ENCODE results near the gene AVL9. TPM values are rescaled to one million over a fixed set of nuclear protein-coding genes. Genes with fewer than 3 reads are reported as not detected.

The AVL9 gene
- total and polyA plus RNA-seq, 2 experiments from 2014 or later = 13.1 to 33.8 TPM

- TF ChIP-seq ZNF462 (CRISPR knock-in tag; IDR thresholded peaks at IDR 0.05) (no peak), CREB1 (CRISPR knock-in tag; IDR thresholded peaks at IDR 0.05; ENCODE audit: low read depth) (no peak), POLR2AphosphoS5 (IDR thresholded peaks at IDR 0.05; ENCODE audit: low read depth) (no peak), EZH2phosphoT487 (IDR thresholded peaks at IDR 0.05; ENCODE audit: unreplicated experiment) (no peak), JUNB (IDR thresholded peaks at IDR 0.05; ENCODE audit: unreplicated experiment) (no peak), STAT1 (IDR thresholded peaks at IDR 0.05; ENCODE audit: unreplicated experiment) (no peak)
These were observed 82.1 kb downstream of the AVL9 start (continued) for GRCh38 chr7:32577421-32577820.

GRCh38 chr7:32579776-32580175 lies 84.5 kb downstream of the AVL9 start:
- Mint-ChIP-seq H3K27ac (no peak overlapping the region), H3K4me3 (no peak overlapping the region), H3K27me3 (ENCODE audit: insufficient read depth, low read depth, poor library complexity) (peaks cover 5% of the 10 kb centered on the region), H3K9me3 (no peaks in the 10 kb centered on the region), H3K4me1 (no peaks in the 10 kb centered on the region), H3K36me3 (ENCODE audit: low read depth) (peaks cover 66% of the 10 kb centered on the region)
- Histone ChIP-seq H3K4me2 (no peak overlapping the region), H4K20me1 (replicated peaks; ENCODE audit: insufficient read depth) (peaks cover 2% of the 10 kb centered on the region; the same call in 1 of the 2 replicates), H3K27ac (ENCODE audit: low read depth) (no peak overlapping the region), H3K4me3 (no peak overlapping the region), H2AFZ (no peak overlapping the region), H3F3A (replicated peaks; ENCODE audit: low read depth) (no peaks in the 10 kb centered on the region), H3K36me3 (ENCODE audit: insufficient read depth) (peaks cover 48% of the 10 kb centered on the region), H3K9me2 (ENCODE audit: insufficient read depth) (no peaks in the 10 kb centered on the region), H3K27me3 (ENCODE audit: insufficient read depth) (no peaks in the 10 kb centered on the region), H3K4me1 (ENCODE audit: insufficient read depth) (no peaks in the 10 kb centered on the region), H3K79me2 (replicated peaks; ENCODE audit: insufficient read depth) (no peaks in the 10 kb centered on the region)
- no peak for DNase-seq (ENCODE audit: low spot score)
- no peak for ATAC-seq
- TF ChIP-seq ZNF462 (CRISPR knock-in tag; IDR thresholded peaks at IDR 0.05) (no peak), STAT1 (IDR thresholded peaks at IDR 0.05; ENCODE audit: unreplicated experiment) (no peak), NANOG (IDR thresholded peaks at IDR 0.05; ENCODE audit: borderline replicate concordance) (no peak), CREB1 (CRISPR knock-in tag; IDR thresholded peaks at IDR 0.05; ENCODE audit: low read depth) (no peak), EZH2phosphoT487 (IDR thresholded peaks at IDR 0.05; ENCODE audit: unreplicated experiment) (no peak), POLR2AphosphoS5 (IDR thresholded peaks at IDR 0.05; ENCODE audit: low read depth) (no peak), ZNF331 (CRISPR knock-in tag; IDR thresholded peaks at IDR 0.05; ENCODE audit: low read depth) (no peak), EZH2 (IDR thresholded peaks at IDR 0.05; ENCODE audit: low read depth, unreplicated experiment) (no peak)
